ENCODE data around the gene NEK3.
"Not testable (repeated sequence)": the region's sequence is repeated elsewhere in the genome, so short reads cannot be mapped to it uniquely, and the experiment has no call there.

- not testable (repeated sequence) for TF ChIP-seq CTCF, POLR2A (IDR thresholded peaks at IDR 0.05)
These were observed 45.1 kb upstream of the NEK3 start for GRCh38 chr13:52204546-52204945.

Measured in stomach (tissue), 4 donors.